Ectodermal cell (in vitro differentiated cells): Measurements from ENCODE around the gene XPO6.

ENCODE experiments used
- H3K27ac ChIP-seq: 2 replicates; pipeline ENCODE4 v1.7.0; 2013; ENCODE audit warnings: mild to moderate bottlenecking, low read depth, low read length; ENCODE audit not compliant: insufficient read depth, poor library complexity, severe bottlenecking
- H3K27me3 ChIP-seq: 2 replicates; pipeline ENCODE4 v1.7.0; 2013; ENCODE audit warnings: mild to moderate bottlenecking, low read length; ENCODE audit not compliant: insufficient read depth, control insufficient read depth, poor library complexity, severe bottlenecking
- H3K36me3 ChIP-seq: one replicate; pipeline ENCODE4 v1.7.0; 2013; ENCODE audit warnings: low read length; ENCODE audit not compliant: control insufficient read depth, insufficient read depth
- H3K4me1 ChIP-seq: one replicate; pipeline ENCODE4 v1.7.0; 2013; ENCODE audit warnings: low read length; ENCODE audit not compliant: control insufficient read depth, insufficient read depth
- H3K4me3 ChIP-seq: 2 replicates; pipeline ENCODE4 v1.7.0; 2013; ENCODE audit warnings: low read depth, low read length, control low read depth; ENCODE audit not compliant: insufficient read depth
- H3K9me3 ChIP-seq: 2 replicates; pipeline ENCODE4 v1.7.0; 2013; ENCODE audit warnings: mild to moderate bottlenecking, low read length, moderate library complexity; ENCODE audit not compliant: control insufficient read depth
- WGBS, 2 experiments: methylation state at CpG; one replicate each; pipeline ENCODE4 v1.1.7; 2013; ENCODE audit warnings: missing lambda C conversion rate in 2 of 2; 5-methylcytosine and 5-hydroxymethylcytosine counted together

XPO6 gene

GRCh38 chr16:28210979-28211588 lies 681 bp downstream of the XPO6 start:
- Histone ChIP-seq H3K27me3 (no peaks in the 10 kb centered on the region), H3K27ac (no peak overlapping the region), H3K4me3 (peak overlapping the region; percentile 75), H3K9me3 (no peaks in the 10 kb centered on the region), H3K4me1 (peaks cover 8% of the 10 kb centered on the region), H3K36me3 (peaks cover 5% of the 10 kb centered on the region)
- 2 to 3% methylated on average over 33 of the region's 33 CpGs for WGBS, 2 experiments

- Histone ChIP-seq H3K36me3 (peaks cover 5% of the 10 kb centered on the region), H3K27me3 (no peaks in the 10 kb centered on the region), H3K4me1 (peaks cover 8% of the 10 kb centered on the region), H3K9me3 (no peaks in the 10 kb centered on the region), H3K27ac (no peak overlapping the region), H3K4me3 (peak overlapping the region; percentile 75)
- 77 to 87% methylated on average over 5 of the region's 5 CpGs for WGBS, 2 experiments
Observed at GRCh38 chr16:28210264-28210663, 1.5 kb downstream of the XPO6 start.

GRCh38 chr16:28208824-28209223 lies 2.9 kb downstream of the XPO6 start:
- Histone ChIP-seq H3K9me3 (no peaks in the 10 kb centered on the region), H3K27ac (no peak overlapping the region), H3K36me3 (peaks cover 5% of the 10 kb centered on the region), H3K4me1 (peaks cover 8% of the 10 kb centered on the region), H3K27me3 (no peaks in the 10 kb centered on the region), H3K4me3 (no peak overlapping the region)
- 95% methylated on average over 4 of the region's 4 CpGs for WGBS, 2 experiments

GRCh38 chr16:28208131-28208530 lies 3.6 kb downstream of the XPO6 start:
- Histone ChIP-seq H3K27ac (no peak overlapping the region), H3K4me1 (peaks cover 8% of the 10 kb centered on the region), H3K36me3 (peaks cover 5% of the 10 kb centered on the region), H3K4me3 (no peak overlapping the region), H3K9me3 (no peaks in the 10 kb centered on the region), H3K27me3 (no peaks in the 10 kb centered on the region)
- WGBS, 2 experiments = 93 to 97% methylated on average over 3 to 4 of the region's 4 CpGs

- Histone ChIP-seq H3K9me3 (no peaks in the 10 kb centered on the region), H3K4me3 (no peak overlapping the region), H3K27me3 (no peaks in the 10 kb centered on the region), H3K27ac (no peak overlapping the region), H3K4me1 (peaks cover 8% of the 10 kb centered on the region), H3K36me3 (peaks cover 5% of the 10 kb centered on the region)
- WGBS, 2 experiments = 91 to 96% methylated on average over 2 of the region's 2 CpGs
Observed at GRCh38 chr16:28207399-28207798, 4.4 kb downstream of the XPO6 start.

GRCh38 chr16:28205974-28206373 lies 5.8 kb downstream of the XPO6 start:
- WGBS, 2 experiments = 95 to 96% methylated on average over 3 to 4 of the region's 4 CpGs
- Histone ChIP-seq H3K36me3 (peaks cover 5% of the 10 kb centered on the region), H3K4me1 (peaks cover 8% of the 10 kb centered on the region), H3K4me3 (no peak overlapping the region), H3K9me3 (no peaks in the 10 kb centered on the region), H3K27ac (no peak overlapping the region), H3K27me3 (no peaks in the 10 kb centered on the region)

- H3K36me3 ChIP-seq = peaks cover 5% of the 10 kb centered on the region
- no peak overlapping the region for H3K27ac ChIP-seq
- WGBS, 2 experiments = 94% methylated on average over 6 of the region's 6 CpGs
- no peaks in the 10 kb centered on the region for H3K9me3 ChIP-seq
- no peak overlapping the region for H3K4me3 ChIP-seq
- H3K27me3 ChIP-seq = no peaks in the 10 kb centered on the region
- H3K4me1 ChIP-seq = peaks cover 3% of the 10 kb centered on the region
Observed at GRCh38 chr16:28205117-28205899, 6.5 kb downstream of the XPO6 start.

GRCh38 chr16:28204622-28205021 lies 7.1 kb downstream of the XPO6 start:
- Histone ChIP-seq H3K9me3 (no peaks in the 10 kb centered on the region), H3K36me3 (peaks cover 5% of the 10 kb centered on the region), H3K27ac (no peak overlapping the region), H3K4me1 (no peaks in the 10 kb centered on the region), H3K27me3 (no peaks in the 10 kb centered on the region), H3K4me3 (no peak overlapping the region)
- 95 to 97% methylated on average over 6 of the region's 6 CpGs for WGBS, 2 experiments

GRCh38 chr16:28204204-28204603 lies 7.6 kb downstream of the XPO6 start:
- H3K9me3 ChIP-seq = no peaks in the 10 kb centered on the region
- peaks cover 5% of the 10 kb centered on the region for H3K36me3 ChIP-seq
- 93 to 95% methylated on average over 4 of the region's 4 CpGs for WGBS, 2 experiments
- H3K27ac ChIP-seq = no peak overlapping the region
- no peaks in the 10 kb centered on the region for H3K27me3 ChIP-seq
- H3K4me1 ChIP-seq = no peaks in the 10 kb centered on the region
- no peak overlapping the region for H3K4me3 ChIP-seq

- Histone ChIP-seq H3K27me3 (no peaks in the 10 kb centered on the region), H3K4me1 (no peaks in the 10 kb centered on the region), H3K9me3 (no peaks in the 10 kb centered on the region), H3K36me3 (no peaks in the 10 kb centered on the region), H3K4me3 (no peak overlapping the region), H3K27ac (no peak overlapping the region)
- WGBS, 2 experiments = 91 to 97% methylated on average over 6 of the region's 6 CpGs
Observed at GRCh38 chr16:28202147-28202746, 9.5 kb downstream of the XPO6 start.
